Measurements from ENCODE around the gene STEAP1B.

The STEAP1B gene

DNA sequence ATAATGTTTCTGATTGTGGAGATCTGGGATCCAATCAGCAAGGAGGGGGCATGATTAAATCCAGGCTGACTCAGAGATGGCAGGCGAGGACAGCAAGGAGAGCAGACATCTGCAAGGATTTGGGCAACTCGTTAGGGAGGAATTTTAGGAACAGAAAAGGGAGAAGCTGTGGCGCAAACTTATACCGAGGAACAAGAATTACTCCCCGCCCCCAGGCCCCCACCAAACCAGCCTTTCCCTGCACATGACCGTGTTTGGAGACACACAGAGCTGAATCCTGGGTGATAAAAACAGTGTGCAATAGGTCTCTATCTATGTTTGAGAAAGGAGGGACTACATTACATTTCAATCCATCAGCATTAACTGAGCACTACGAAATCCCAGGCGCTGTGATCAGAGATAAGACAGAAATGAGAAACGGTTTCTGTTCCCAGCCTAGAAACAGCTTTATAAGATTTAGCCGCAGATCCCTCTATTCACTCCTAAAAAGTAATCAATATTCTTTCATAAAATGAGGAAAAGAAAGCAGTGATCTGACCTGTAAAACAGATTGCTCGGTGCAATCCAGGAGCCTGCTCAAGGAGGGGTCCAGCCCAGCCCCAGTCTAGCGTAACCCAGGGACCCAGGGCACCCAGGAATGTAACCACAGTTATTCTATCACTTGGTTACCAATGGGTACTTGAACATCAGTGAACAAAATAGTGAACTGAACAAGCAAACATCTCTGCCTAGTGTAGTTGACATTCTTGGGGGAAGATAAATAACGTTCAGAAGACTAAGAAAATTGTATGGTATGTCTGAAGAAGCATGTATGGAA is 105.9 kb downstream of the STEAP1B start:
- no peaks in the 10 kb centered on the region for H3K36me3 ChIP-seq (ENCODE audit: control insufficient read depth in 1 of 2, insufficient read depth in 2 of 2, low read length in 2 of 2)
- H2BK5ac ChIP-seq (ENCODE audit: low read depth, low read length, poor library complexity), result no peak overlapping the region
- H3K9me3 ChIP-seq (ENCODE audit: insufficient read depth, low read depth, low read length), result no peaks in the 10 kb centered on the region
- no peak overlapping the region for H3K9ac ChIP-seq (ENCODE audit: low read length)
- no peak overlapping the region for H3K4ac ChIP-seq (ENCODE audit: low read depth, low read length)
- H2AK5ac ChIP-seq (ENCODE audit: low read length), result no peak overlapping the region
- H2BK12ac ChIP-seq (ENCODE audit: low read length), result no peak overlapping the region
- H3K27ac ChIP-seq (ENCODE audit: low read depth, low read length), result no peak overlapping the region
- no CpG with 5 or more reads among the region's 13 CpGs for WGBS (ENCODE audit: extremely low coverage, insufficient coverage, insufficient read length)
- no peaks in the 10 kb centered on the region for H3K4me1 ChIP-seq (ENCODE audit: control insufficient read depth in 1 of 2, insufficient read depth in 2 of 2, low read length in 2 of 2)
- H4K91ac ChIP-seq (ENCODE audit: low read depth, low read length), result no peak overlapping the region
- no peak overlapping the region for H3K23ac ChIP-seq (ENCODE audit: low read length)
- no peak overlapping the region for H4K12ac ChIP-seq (ENCODE audit: low read depth, low read length)
- no peak overlapping the region for H3K4me2 ChIP-seq (ENCODE audit: low read length)
- no peak for DNase-seq
- H3K4me3 ChIP-seq (ENCODE audit: low read depth, low read length), result no peak overlapping the region
- no peak overlapping the region for H2AFZ ChIP-seq (ENCODE audit: insufficient read depth, low read length, poor library complexity)
- no peak overlapping the region for H3K14ac ChIP-seq (ENCODE audit: low read length)
- H3K27me3 ChIP-seq (ENCODE audit: insufficient read depth, low read length), result no peaks in the 10 kb centered on the region
- no peak overlapping the region for H2BK120ac ChIP-seq (ENCODE audit: insufficient read depth, low read length, poor library complexity)
- no peaks in the 10 kb centered on the region for H3K79me1 ChIP-seq (ENCODE audit: low read length)
- H4K8ac ChIP-seq (ENCODE audit: low read depth, low read length), result no peak overlapping the region
- H3K79me2 ChIP-seq (ENCODE audit: control insufficient read depth, insufficient read depth, low read length, poor library complexity), result no peaks in the 10 kb centered on the region
- H3K18ac ChIP-seq (ENCODE audit: low read length), result no peak overlapping the region

DNA sequence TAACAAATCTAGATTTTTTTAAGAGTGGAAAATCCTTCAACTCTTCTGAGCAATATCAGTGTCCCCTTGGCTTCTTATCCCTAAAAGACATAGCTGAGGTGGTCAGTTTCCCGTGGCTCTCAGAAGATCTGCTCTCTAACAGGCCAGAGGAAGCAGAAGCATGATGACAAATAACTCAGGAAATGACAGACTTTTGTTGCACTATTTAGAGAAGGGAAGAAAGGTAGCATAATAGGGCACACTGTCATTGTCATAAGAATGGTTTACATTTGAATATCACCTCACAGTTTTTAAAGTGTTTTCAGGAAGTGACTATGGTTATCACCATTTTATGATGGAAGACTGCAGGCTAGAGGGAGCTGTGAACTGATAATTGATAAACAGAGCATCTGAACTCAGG is 109.5 kb downstream of the STEAP1B start:
- no peaks in the 10 kb centered on the region for H3K36me3 ChIP-seq (ENCODE audit: control insufficient read depth in 1 of 2, insufficient read depth in 2 of 2, low read length in 2 of 2)
- H3K9me3 ChIP-seq (ENCODE audit: insufficient read depth, low read depth, low read length), result no peaks in the 10 kb centered on the region
- H3K27me3 ChIP-seq (ENCODE audit: insufficient read depth, low read length), result no peaks in the 10 kb centered on the region
- H3K27ac ChIP-seq (ENCODE audit: low read depth, low read length), result no peak overlapping the region
- no peak overlapping the region for H3K18ac ChIP-seq (ENCODE audit: low read length)
- WGBS (ENCODE audit: extremely low coverage, insufficient coverage, insufficient read length), result no CpG with 5 or more reads among the region's 1 CpG
- H2AK5ac ChIP-seq (ENCODE audit: low read length), result no peak overlapping the region
- H3K4me1 ChIP-seq (ENCODE audit: control insufficient read depth in 1 of 2, insufficient read depth in 2 of 2, low read length in 2 of 2), result no peaks in the 10 kb centered on the region
- H4K12ac ChIP-seq (ENCODE audit: low read depth, low read length), result no peak overlapping the region
- no peak overlapping the region for H3K14ac ChIP-seq (ENCODE audit: low read length)
- H3K79me2 ChIP-seq (ENCODE audit: control insufficient read depth, insufficient read depth, low read length, poor library complexity), result no peaks in the 10 kb centered on the region
- H4K8ac ChIP-seq (ENCODE audit: low read depth, low read length), result no peak overlapping the region
- no peak overlapping the region for H3K9ac ChIP-seq (ENCODE audit: low read length)
- H2BK12ac ChIP-seq (ENCODE audit: low read length), result no peak overlapping the region
- no peak overlapping the region for H3K4me2 ChIP-seq (ENCODE audit: low read length)
- no peak overlapping the region for H3K4ac ChIP-seq (ENCODE audit: low read depth, low read length)
- no peak overlapping the region for H2AFZ ChIP-seq (ENCODE audit: insufficient read depth, low read length, poor library complexity)
- DNase-seq, result no peak
- no peak overlapping the region for H3K4me3 ChIP-seq (ENCODE audit: low read depth, low read length)
- no peaks in the 10 kb centered on the region for H3K79me1 ChIP-seq (ENCODE audit: low read length)
- no peak overlapping the region for H2BK120ac ChIP-seq (ENCODE audit: insufficient read depth, low read length, poor library complexity)
- no peak overlapping the region for H2BK5ac ChIP-seq (ENCODE audit: low read depth, low read length, poor library complexity)
- no peak overlapping the region for H4K91ac ChIP-seq (ENCODE audit: low read depth, low read length)
- no peak overlapping the region for H3K23ac ChIP-seq (ENCODE audit: low read length)

DNA sequence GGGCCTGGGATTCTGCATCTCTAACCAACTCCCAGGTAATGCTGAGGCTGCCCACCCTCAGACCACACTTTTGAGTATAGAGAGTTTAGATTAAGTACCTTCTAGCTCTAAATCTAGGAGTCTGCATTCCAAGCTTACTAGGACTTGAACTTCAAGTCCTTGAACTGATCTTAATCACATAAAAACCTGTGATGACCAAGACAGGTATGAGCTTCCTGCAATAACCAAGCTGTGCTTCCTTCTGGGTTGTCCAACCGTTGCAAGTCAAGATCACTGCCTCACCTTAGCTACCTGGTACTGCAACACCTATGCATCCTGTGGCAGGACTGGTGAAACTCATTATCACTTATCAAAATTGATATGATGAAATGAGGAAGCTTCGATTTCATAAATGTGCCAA is 110.1 kb downstream of the STEAP1B start:
- no peak overlapping the region for H3K27ac ChIP-seq (ENCODE audit: low read depth, low read length)
- no peak overlapping the region for H3K18ac ChIP-seq (ENCODE audit: low read length)
- H2BK12ac ChIP-seq (ENCODE audit: low read length), result no peak overlapping the region
- H3K9ac ChIP-seq (ENCODE audit: low read length), result no peak overlapping the region
- no peaks in the 10 kb centered on the region for H3K9me3 ChIP-seq (ENCODE audit: insufficient read depth, low read depth, low read length)
- H4K12ac ChIP-seq (ENCODE audit: low read depth, low read length), result no peak overlapping the region
- no peak overlapping the region for H4K8ac ChIP-seq (ENCODE audit: low read depth, low read length)
- no peak overlapping the region for H3K14ac ChIP-seq (ENCODE audit: low read length)
- no peaks in the 10 kb centered on the region for H3K79me1 ChIP-seq (ENCODE audit: low read length)
- H3K23ac ChIP-seq (ENCODE audit: low read length), result no peak overlapping the region
- DNase-seq, result peak in 1 of 2 donors; percentile 54
- no peak overlapping the region for H3K4me3 ChIP-seq (ENCODE audit: low read depth, low read length)
- WGBS (ENCODE audit: extremely low coverage, insufficient coverage, insufficient read length), result no CpG with 5 or more reads among the region's 2 CpGs
- no peak overlapping the region for H3K4ac ChIP-seq (ENCODE audit: low read depth, low read length)
- no peak overlapping the region for H2BK5ac ChIP-seq (ENCODE audit: low read depth, low read length, poor library complexity)
- no peaks in the 10 kb centered on the region for H3K4me1 ChIP-seq (ENCODE audit: control insufficient read depth in 1 of 2, insufficient read depth in 2 of 2, low read length in 2 of 2)
- no peaks in the 10 kb centered on the region for H3K36me3 ChIP-seq (ENCODE audit: control insufficient read depth in 1 of 2, insufficient read depth in 2 of 2, low read length in 2 of 2)
- no peaks in the 10 kb centered on the region for H3K79me2 ChIP-seq (ENCODE audit: control insufficient read depth, insufficient read depth, low read length, poor library complexity)
- no peak overlapping the region for H2AFZ ChIP-seq (ENCODE audit: insufficient read depth, low read length, poor library complexity)
- H4K91ac ChIP-seq (ENCODE audit: low read depth, low read length), result no peak overlapping the region
- no peak overlapping the region for H2BK120ac ChIP-seq (ENCODE audit: insufficient read depth, low read length, poor library complexity)
- no peak overlapping the region for H2AK5ac ChIP-seq (ENCODE audit: low read length)
- H3K27me3 ChIP-seq (ENCODE audit: insufficient read depth, low read length), result no peaks in the 10 kb centered on the region
- H3K4me2 ChIP-seq (ENCODE audit: low read length), result no peak overlapping the region

DNA sequence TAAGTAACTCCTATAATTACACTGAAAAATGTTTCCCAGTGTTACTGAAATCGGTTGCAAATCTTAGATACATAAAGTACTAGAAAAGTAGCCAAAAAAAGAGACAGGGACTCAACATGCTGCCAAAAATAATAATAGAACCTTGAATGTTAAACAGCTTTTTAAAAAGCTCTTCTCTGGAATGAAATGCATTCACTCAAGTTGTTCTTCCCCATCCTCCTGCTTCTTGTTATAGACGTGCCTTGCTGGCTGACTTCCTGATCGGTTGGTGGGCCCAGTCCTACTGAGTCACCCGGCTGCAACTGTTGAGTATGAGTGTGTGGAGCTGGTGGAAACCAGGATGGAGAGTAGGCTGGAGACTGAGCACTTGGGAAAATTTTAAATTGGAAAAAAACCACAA is 112.4 kb downstream of the STEAP1B start:
- Histone ChIP-seq H3K79me1 (ENCODE audit: low read length) (no peaks in the 10 kb centered on the region), H2BK120ac (ENCODE audit: insufficient read depth, low read length, poor library complexity) (no peak overlapping the region), H3K18ac (ENCODE audit: low read length) (no peak overlapping the region), H3K4me1 (ENCODE audit: control insufficient read depth in 1 of 2, insufficient read depth in 2 of 2, low read length in 2 of 2) (no peaks in the 10 kb centered on the region), H2AK5ac (ENCODE audit: low read length) (no peak overlapping the region), H4K12ac (ENCODE audit: low read depth, low read length) (no peak overlapping the region), H4K8ac (ENCODE audit: low read depth, low read length) (no peak overlapping the region), H3K4me3 (ENCODE audit: low read depth, low read length) (no peak overlapping the region), H3K9ac (ENCODE audit: low read length) (no peak overlapping the region), H3K27ac (ENCODE audit: low read depth, low read length) (no peak overlapping the region), H4K91ac (ENCODE audit: low read depth, low read length) (no peak overlapping the region), H3K14ac (ENCODE audit: low read length) (no peak overlapping the region), H3K23ac (ENCODE audit: low read length) (no peak overlapping the region), H3K4ac (ENCODE audit: low read depth, low read length) (no peak overlapping the region), H2BK5ac (ENCODE audit: low read depth, low read length, poor library complexity) (no peak overlapping the region), H3K36me3 (ENCODE audit: control insufficient read depth in 1 of 2, insufficient read depth in 2 of 2, low read length in 2 of 2) (no peaks in the 10 kb centered on the region), H3K79me2 (ENCODE audit: control insufficient read depth, insufficient read depth, low read length, poor library complexity) (no peaks in the 10 kb centered on the region), H2AFZ (ENCODE audit: insufficient read depth, low read length, poor library complexity) (no peak overlapping the region), H2BK12ac (ENCODE audit: low read length) (no peak overlapping the region), H3K4me2 (ENCODE audit: low read length) (no peak overlapping the region), H3K27me3 (ENCODE audit: insufficient read depth, low read length) (no peaks in the 10 kb centered on the region), H3K9me3 (ENCODE audit: insufficient read depth, low read depth, low read length) (no peaks in the 10 kb centered on the region)
- DNase-seq, result no peak
- no CpG with 5 or more reads among the region's 4 CpGs for WGBS (ENCODE audit: extremely low coverage, insufficient coverage, insufficient read length)
